ENCODE measurements around the gene EEFSEC. TPM values are rescaled to one million over a fixed set of nuclear protein-coding genes. Genes with fewer than 3 reads are reported as not detected.

EEFSEC gene
- total RNA-seq, 1 experiment from 2014 or later = 14.6 TPM

DNA sequence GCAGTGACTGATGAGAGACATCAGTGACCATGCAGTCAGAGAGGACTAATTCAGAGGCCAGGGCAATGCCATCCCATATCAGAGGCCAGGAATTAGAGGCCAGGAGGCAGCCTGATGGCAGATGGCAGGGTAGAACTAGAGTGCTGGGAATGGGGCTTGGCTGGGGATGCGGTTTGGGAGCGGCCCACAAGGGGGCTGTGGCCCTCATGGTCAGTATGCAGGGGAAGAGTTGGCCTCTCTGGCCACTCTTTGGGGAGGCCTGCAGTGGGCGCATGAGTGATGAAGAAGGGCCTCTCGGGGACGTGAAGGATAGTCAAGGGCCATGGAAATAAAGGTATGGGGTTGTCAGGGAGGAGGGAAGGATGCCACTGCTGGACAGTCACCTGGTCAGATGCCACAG is 101.7 kb downstream of the EEFSEC start:
- POLR2A ChIA-PET = no interaction called here
- intact Hi-C loops (cut with micrococcal nuclease) = no loop called here
- CTCF ChIA-PET = interaction anchor here (0.6 kb wide), 1 partner anchor 145 kb away, joined by 3 read pairs; no protein-coding TSS in a partner anchor
- H3K27me3 Mint-ChIP-seq (ENCODE audit: insufficient read depth, unreplicated experiment) = no peaks in the 10 kb centered on the region
- H3K27ac Mint-ChIP-seq (ENCODE audit: low read depth, unreplicated experiment) = peak overlapping the region; percentile 76
- H3K4me3 Mint-ChIP-seq (ENCODE audit: unreplicated experiment) = no peak overlapping the region
- TF ChIP-seq, protein P1, sequence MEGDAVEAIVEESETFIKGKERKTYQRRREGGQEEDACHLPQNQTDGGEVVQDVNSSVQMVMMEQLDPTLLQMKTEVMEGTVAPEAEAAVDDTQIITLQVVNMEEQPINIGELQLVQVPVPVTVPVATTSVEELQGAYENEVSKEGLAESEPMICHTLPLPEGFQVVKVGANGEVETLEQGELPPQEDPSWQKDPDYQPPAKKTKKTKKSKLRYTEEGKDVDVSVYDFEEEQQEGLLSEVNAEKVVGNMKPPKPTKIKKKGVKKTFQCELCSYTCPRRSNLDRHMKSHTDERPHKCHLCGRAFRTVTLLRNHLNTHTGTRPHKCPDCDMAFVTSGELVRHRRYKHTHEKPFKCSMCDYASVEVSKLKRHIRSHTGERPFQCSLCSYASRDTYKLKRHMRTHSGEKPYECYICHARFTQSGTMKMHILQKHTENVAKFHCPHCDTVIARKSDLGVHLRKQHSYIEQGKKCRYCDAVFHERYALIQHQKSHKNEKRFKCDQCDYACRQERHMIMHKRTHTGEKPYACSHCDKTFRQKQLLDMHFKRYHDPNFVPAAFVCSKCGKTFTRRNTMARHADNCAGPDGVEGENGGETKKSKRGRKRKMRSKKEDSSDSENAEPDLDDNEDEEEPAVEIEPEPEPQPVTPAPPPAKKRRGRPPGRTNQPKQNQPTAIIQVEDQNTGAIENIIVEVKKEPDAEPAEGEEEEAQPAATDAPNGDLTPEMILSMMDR (IDR thresholded peaks at IDR 0.05; ENCODE audit: unreplicated experiment) = no peak
- peaks cover 19% of the 10 kb centered on the region for H3K36me3 Mint-ChIP-seq (ENCODE audit: insufficient read depth, unreplicated experiment)
- H3K9me3 Mint-ChIP-seq (ENCODE audit: unreplicated experiment) = peaks cover 14% of the 10 kb centered on the region
- BruUV-seq (replicated peaks) = no TSS peak
- no peaks in the 10 kb centered on the region for H3K4me1 Mint-ChIP-seq (ENCODE audit: insufficient read depth, unreplicated experiment)
- DNase-seq (ENCODE audit: unreplicated experiment) = no peak

DNA sequence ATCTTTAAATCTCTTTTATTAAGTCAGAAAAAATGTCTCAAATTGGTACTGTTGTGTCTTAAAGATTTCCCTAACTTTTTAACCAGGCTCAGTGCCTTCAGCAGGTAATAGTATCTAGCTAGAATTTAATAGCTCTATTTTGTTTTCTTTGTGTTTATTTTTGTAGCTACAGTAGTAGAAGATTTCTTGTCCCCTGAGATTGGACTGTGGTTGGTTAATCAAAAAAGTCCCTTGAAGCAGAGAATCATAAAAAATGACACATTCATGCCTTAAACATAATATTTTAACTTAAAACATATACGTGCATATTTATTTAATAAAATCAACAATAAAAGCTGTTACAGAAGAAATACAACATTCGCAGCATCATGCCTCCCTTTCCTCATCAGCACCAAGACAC is 102.8 kb downstream of the EEFSEC start:
- Mint-ChIP-seq H3K27ac (ENCODE audit: low read depth, unreplicated experiment) (no peak overlapping the region), H3K27me3 (ENCODE audit: insufficient read depth, unreplicated experiment) (no peaks in the 10 kb centered on the region), H3K4me1 (ENCODE audit: insufficient read depth, unreplicated experiment) (no peaks in the 10 kb centered on the region), H3K36me3 (ENCODE audit: insufficient read depth, unreplicated experiment) (peaks cover 12% of the 10 kb centered on the region), H3K9me3 (ENCODE audit: unreplicated experiment) (peaks cover 7% of the 10 kb centered on the region), H3K4me3 (ENCODE audit: unreplicated experiment) (no peak overlapping the region)
- CTCF ChIA-PET = interaction anchor here (0.6 to 0.7 kb wide), 2 partner anchors 14 to 102 kb away, joined by 3 read pairs; no protein-coding TSS in a partner anchor
- TF ChIP-seq, protein P1 (IDR thresholded peaks at IDR 0.05; ENCODE audit: unreplicated experiment) = no peak
- intact Hi-C loops (cut with micrococcal nuclease) = no loop called here
- DNase-seq (ENCODE audit: unreplicated experiment) = no peak
- POLR2A ChIA-PET = interaction anchor here (0.9 kb wide), 1 partner anchor 31 kb away, joined by 3 read pairs; no protein-coding TSS in a partner anchor
- BruUV-seq (replicated peaks) = no TSS peak

DNA sequence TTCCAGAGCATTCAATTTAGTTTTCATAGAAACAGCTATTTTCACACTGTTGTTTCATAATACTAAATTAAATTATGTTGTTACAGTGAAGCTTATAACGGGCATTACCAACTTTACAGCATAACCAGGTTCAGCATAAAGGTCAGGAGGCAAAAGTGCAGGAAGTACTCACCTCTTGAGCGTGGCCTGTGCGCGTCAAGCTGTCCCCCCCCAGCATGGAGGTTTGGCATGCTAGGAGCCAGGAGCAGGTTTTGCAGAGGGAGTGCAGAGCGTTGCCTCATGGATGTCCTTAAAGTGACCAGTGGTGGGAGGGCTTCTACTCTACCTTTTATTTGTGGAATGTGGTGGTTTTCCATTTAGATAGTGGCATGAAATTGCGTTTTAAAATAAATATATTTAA is 104.4 kb downstream of the EEFSEC start:
- no TSS peak for BruUV-seq (replicated peaks)
- intact Hi-C loops (cut with micrococcal nuclease) = no loop called here
- Mint-ChIP-seq H3K9me3 (ENCODE audit: unreplicated experiment) (peaks cover 7% of the 10 kb centered on the region), H3K27ac (ENCODE audit: low read depth, unreplicated experiment) (no peak overlapping the region), H3K4me3 (ENCODE audit: unreplicated experiment) (no peak overlapping the region), H3K4me1 (ENCODE audit: insufficient read depth, unreplicated experiment) (no peaks in the 10 kb centered on the region), H3K36me3 (ENCODE audit: insufficient read depth, unreplicated experiment) (peaks cover 11% of the 10 kb centered on the region), H3K27me3 (ENCODE audit: insufficient read depth, unreplicated experiment) (no peaks in the 10 kb centered on the region)
- CTCF ChIA-PET = no interaction called here
- DNase-seq (ENCODE audit: unreplicated experiment) = no peak
- TF ChIP-seq, protein P1 (IDR thresholded peaks at IDR 0.05; ENCODE audit: unreplicated experiment) = no peak
- POLR2A ChIA-PET = interaction anchor here (0.8 to 1.3 kb wide), 2 partner anchors 12 to 18 kb away, joined by 3 read pairs; no protein-coding TSS in a partner anchor

DNA sequence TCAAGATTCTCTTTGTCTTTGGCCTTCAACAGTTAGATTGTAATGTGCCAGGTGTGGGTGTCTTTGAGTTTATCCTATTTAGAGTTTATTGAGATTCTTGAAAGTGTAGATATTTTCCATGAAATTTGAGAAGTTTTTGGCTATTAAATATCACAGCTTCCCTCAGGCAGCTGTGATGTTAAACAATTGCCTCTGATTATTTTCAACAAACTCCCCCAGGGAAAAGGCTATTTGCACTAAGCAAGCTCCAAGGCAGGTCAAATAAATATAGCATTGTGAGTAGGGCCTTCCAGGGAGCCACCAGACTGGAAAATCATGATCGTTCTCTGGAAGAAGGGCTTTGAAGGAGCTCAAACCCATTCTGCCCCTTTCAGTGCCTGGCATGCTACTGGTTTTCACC is 107.0 kb downstream of the EEFSEC start:
- H3K27me3 Mint-ChIP-seq (ENCODE audit: insufficient read depth, unreplicated experiment) = no peaks in the 10 kb centered on the region

More for the DNA sequence above, 107.0 kb downstream of the EEFSEC start:
- Mint-ChIP-seq H3K9me3 (ENCODE audit: unreplicated experiment) (peaks cover 7% of the 10 kb centered on the region), H3K4me3 (ENCODE audit: unreplicated experiment) (no peak overlapping the region), H3K4me1 (ENCODE audit: insufficient read depth, unreplicated experiment) (no peaks in the 10 kb centered on the region), H3K27ac (ENCODE audit: low read depth, unreplicated experiment) (no peak overlapping the region), H3K36me3 (ENCODE audit: insufficient read depth, unreplicated experiment) (peaks cover 4% of the 10 kb centered on the region)
- TF ChIP-seq, protein P1 (IDR thresholded peaks at IDR 0.05; ENCODE audit: unreplicated experiment) = no peak
- CTCF ChIA-PET = no interaction called here
- intact Hi-C loops (cut with micrococcal nuclease) = no loop called here
- no TSS peak for BruUV-seq (replicated peaks)
- POLR2A ChIA-PET = interaction anchor here (1.5 kb wide), 1 partner anchor 10 kb away, joined by 9 read pairs; no protein-coding TSS in a partner anchor
- no peak for DNase-seq (ENCODE audit: unreplicated experiment)

Data from MCF 10A (cell line).